SK-N-MC (cell line): ENCODE measurements around the gene SLC26A8.
"Not testable (repeated sequence)": the region's sequence is repeated elsewhere in the genome, so short reads cannot be mapped to it uniquely, and the experiment has no call there.

ENCODE experiments used
- DNase-seq: peaks from one replicate; pipeline ENCODE4 v3.0.0-alpha.2; 2011; ENCODE audit warnings: low read depth, low spot score
- H3K27ac ChIP-seq: fragments of 200-600 bp; sonication (generic); 2 replicates; pipeline ENCODE4 v1.5.1; 2016; ENCODE audit warnings: mixed run types
- H3K36me3 ChIP-seq: fragments of 200-600 bp; sonication (generic); 2 replicates; pipeline ENCODE4 v1.6.1; 2017; ENCODE audit warnings: antibody characterized with exemption, low read length, mixed read lengths; ENCODE audit not compliant: insufficient read depth
- H3K4me3 ChIP-seq: fragments of 200-600 bp; sonication (generic); 2 replicates; pipeline ENCODE4 v1.5.1; 2016
- H3K9ac ChIP-seq: fragments of 200-600 bp; sonication (generic); 2 replicates; pipeline ENCODE4 v1.8.0; 2017; ENCODE audit warnings: mixed run types, mixed read lengths; ENCODE audit not compliant: insufficient read length
- H3K9me3 ChIP-seq: fragments of 200-600 bp; sonication (generic); 2 replicates; pipeline ENCODE4 v1.6.1; 2017; ENCODE audit warnings: low read depth, mild to moderate bottlenecking, antibody characterized with exemption, low read length, moderate library complexity, mixed read lengths
- EZH2 ChIP-seq: fragments of 200-600 bp; sonication (generic); IDR thresholded peaks from one replicate; pipeline ENCODE4 v1.6.1; 2017; ENCODE audit warnings: antibody characterized with exemption
- FOXP2 ChIP-seq: optimal IDR thresholded peaks from 2 replicates; pipeline ENCODE3; 2011; ENCODE audit warnings: mild to moderate bottlenecking, moderate library complexity; ENCODE audit not compliant: insufficient read depth; ENCODE audit errors: extremely low read length, control extremely low read depth
- POLR2AphosphoS5 ChIP-seq: IDR thresholded peaks from 2 replicates; pipeline ENCODE4 v1.6.1; 2012; ENCODE audit warnings: mild to moderate bottlenecking, low read depth, low read length, borderline replicate concordance

Gene SLC26A8

DNA sequence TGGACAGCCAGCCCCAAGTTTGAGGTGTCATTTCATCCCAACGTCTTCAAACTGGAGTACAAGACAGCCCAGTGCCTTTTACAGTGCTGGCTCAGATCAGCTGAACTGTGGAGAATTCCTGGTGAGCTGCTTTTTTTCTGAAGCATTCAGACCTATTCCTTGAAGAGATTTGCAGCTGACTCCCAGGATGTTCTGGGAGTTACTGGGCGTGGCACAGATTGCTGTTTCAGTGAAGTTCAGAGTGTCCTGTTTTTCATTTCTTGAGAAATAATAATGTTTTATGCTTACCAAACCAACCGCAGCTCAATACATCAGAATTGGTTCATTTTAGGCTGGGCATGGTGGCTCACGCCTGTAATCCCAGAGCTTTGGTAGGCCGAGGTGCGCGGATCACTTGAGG, 70.1 kb downstream of the SLC26A8 start:
- H3K27ac ChIP-seq = no peak overlapping the region
- H3K36me3 ChIP-seq = no peaks in the 10 kb centered on the region
- DNase-seq = no peak
- no peak overlapping the region for H3K9ac ChIP-seq
- TF ChIP-seq FOXP2 (no peak), EZH2 (no peak), POLR2AphosphoS5 (no peak)
- no peak overlapping the region for H3K4me3 ChIP-seq
- H3K9me3 ChIP-seq = no peaks in the 10 kb centered on the region

DNA sequence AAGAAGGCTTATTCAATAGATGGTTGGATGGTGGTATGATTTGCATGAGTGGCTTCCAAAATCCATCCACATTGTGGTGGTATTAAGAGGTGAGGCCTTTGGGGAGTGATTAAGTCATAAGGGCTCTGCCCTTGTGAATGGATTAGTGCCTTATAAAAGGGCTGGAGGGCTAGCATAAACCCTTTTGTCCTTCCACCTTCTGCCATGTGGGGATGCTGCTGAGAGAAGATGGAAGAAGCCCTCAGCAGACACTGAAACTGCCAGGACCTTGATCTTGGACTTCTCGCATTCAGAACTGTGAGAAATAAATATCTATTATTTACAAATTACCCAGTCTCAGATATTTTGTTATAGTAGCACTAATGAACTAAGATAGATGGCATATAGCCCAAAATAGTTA, 75.7 kb downstream of the SLC26A8 start:
- H3K36me3 ChIP-seq = no peaks in the 10 kb centered on the region
- H3K9ac ChIP-seq = no peak overlapping the region
- H3K9me3 ChIP-seq = no peaks in the 10 kb centered on the region
- no peak overlapping the region for H3K27ac ChIP-seq
- DNase-seq = no peak
- no peak overlapping the region for H3K4me3 ChIP-seq
- TF ChIP-seq POLR2AphosphoS5 = no peak
- TF ChIP-seq EZH2 = no peak
- no peak for TF ChIP-seq FOXP2

DNA sequence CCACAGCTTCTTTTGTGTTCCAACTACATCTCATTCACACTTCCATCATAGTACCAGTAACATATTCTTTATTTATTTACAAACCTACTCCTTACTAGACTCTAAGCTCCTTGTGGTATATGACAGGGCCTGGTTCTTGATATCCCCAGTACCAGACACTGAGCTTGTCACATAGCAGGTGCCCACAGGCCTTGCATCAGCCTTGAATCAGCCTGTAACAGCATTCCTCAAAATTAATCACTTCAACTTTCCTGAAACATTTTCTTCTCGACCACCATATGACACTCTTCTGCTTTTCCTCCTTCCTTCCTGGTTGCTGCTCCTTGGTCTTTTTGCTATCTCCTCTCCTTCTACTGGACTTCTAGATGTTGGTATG, 78.8 kb downstream of the SLC26A8 start:
- Histone ChIP-seq H3K27ac (no peak overlapping the region), H3K36me3 (no peaks in the 10 kb centered on the region), H3K9me3 (no peaks in the 10 kb centered on the region), H3K4me3 (no peak overlapping the region), H3K9ac (no peak overlapping the region)
- no peak for TF ChIP-seq EZH2
- no peak for TF ChIP-seq FOXP2
- no peak for DNase-seq

DNA sequence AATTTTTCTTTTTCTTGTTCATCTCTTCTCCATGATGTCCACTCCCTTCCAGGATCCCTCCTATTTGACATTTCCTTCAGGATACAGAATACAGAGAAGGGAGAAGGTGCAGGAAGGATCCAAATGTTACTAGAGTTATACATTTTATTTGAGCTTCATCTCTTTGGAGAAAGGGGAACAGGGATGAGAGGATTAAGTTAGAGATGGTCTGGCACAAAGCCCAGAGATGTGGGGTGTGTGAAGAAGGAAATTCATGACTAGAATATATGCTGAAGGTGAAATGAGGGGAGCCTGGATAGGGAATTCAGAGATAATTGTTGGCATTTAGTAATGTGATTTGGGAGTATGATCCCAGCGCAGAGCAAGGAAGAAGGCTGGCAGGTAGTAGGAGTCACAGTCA, 81.1 kb downstream of the SLC26A8 start:
- Histone ChIP-seq H3K9me3 (no peaks in the 10 kb centered on the region), H3K27ac (no peak overlapping the region), H3K36me3 (no peaks in the 10 kb centered on the region), H3K4me3 (no peak overlapping the region), H3K9ac (no peak overlapping the region)
- DNase-seq = no peak
- TF ChIP-seq EZH2 (no peak), FOXP2 (no peak), POLR2AphosphoS5 (no peak)

DNA sequence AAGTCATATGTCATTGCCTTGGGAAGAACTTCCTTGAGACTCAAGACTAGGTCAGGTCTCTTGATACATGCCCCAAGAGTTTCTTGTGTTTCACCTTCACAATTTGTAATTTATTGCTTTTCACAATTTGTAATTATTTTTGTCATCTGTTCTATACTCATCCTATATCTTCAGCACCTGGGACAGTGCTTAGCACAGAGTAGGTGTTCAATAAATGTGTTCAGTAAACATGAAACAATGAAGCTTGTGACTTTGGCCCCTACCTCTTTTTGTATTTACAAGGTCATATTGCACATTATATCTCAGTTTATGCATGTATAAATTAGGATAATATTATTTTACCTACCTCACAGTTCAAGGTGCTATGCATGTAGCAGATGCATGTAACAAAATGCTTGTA, 82.1 kb downstream of the SLC26A8 start:
- Histone ChIP-seq H3K36me3 (no peaks in the 10 kb centered on the region), H3K9ac (no peak overlapping the region), H3K4me3 (no peak overlapping the region), H3K27ac (no peak overlapping the region), H3K9me3 (no peaks in the 10 kb centered on the region)
- no peak for DNase-seq
- no peak for TF ChIP-seq FOXP2
- TF ChIP-seq POLR2AphosphoS5 = no peak
- no peak for TF ChIP-seq EZH2

DNA sequence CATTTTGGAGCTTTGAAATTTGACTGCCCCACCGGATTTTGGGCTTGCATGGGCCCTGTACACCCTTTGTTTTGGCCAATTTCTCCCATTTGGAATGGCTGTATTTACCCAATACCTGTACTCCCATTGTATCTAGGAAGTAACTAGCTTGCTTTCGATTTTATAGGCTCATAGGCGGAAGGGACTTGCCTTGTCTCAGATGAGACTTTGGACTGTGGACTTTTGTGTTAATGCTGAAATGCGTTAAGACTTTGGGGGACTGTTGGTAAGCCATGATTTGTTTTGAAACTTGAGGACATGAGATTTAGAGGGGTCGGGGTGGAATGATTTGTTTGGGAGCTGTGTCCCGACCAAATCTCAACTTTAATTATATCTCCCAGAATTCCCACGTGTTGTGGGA, 83.3 kb downstream of the SLC26A8 start:
- not testable (repeated sequence) for H3K9ac ChIP-seq, H3K9me3 ChIP-seq, DNase-seq, H3K27ac ChIP-seq, H3K36me3 ChIP-seq, H3K4me3 ChIP-seq

DNA sequence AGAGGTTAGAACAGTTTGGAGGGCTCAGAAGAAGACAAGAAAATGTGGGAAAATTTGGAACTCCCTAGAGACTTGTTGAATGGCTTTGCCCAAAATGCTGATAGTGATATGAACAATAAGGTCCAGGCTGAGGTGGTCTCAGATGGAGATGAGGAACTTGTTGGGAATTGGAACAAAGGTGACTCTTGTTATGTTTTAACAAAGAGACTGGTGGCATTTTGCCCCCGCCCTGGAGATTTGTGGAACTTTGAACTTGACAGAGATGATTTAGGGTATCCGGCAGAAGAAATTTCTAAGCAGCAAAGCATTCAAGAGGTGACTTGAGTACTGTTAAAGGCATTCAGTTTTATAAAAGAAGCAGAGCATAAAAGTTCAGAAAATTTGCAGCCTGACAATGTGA, 84.4 kb downstream of the SLC26A8 start:
- not testable (repeated sequence) for H3K4me3 ChIP-seq, H3K9me3 ChIP-seq, H3K9ac ChIP-seq, H3K36me3 ChIP-seq, H3K27ac ChIP-seq, DNase-seq

DNA sequence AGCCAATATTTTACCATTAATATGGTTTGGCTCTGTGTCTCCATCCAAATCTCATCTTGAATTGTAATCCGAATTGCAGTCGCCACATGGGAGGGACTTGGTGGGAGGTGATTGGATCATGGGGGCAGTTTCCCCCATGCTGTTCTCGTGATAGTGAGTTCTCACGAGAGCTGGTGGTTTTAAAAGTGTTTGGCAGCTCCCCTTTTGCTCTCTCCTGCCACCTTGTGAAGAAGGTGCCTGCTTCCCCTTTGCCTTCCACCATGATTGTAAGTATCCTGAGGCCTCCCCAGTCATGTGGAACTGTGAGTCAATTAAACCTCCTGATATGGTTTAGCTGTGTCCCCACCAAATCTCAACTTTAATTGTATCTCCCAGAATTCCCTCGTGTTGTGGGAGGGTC, 85.2 kb downstream of the SLC26A8 start:
- not testable (repeated sequence) for H3K9ac ChIP-seq, H3K4me3 ChIP-seq, H3K9me3 ChIP-seq

DNA sequence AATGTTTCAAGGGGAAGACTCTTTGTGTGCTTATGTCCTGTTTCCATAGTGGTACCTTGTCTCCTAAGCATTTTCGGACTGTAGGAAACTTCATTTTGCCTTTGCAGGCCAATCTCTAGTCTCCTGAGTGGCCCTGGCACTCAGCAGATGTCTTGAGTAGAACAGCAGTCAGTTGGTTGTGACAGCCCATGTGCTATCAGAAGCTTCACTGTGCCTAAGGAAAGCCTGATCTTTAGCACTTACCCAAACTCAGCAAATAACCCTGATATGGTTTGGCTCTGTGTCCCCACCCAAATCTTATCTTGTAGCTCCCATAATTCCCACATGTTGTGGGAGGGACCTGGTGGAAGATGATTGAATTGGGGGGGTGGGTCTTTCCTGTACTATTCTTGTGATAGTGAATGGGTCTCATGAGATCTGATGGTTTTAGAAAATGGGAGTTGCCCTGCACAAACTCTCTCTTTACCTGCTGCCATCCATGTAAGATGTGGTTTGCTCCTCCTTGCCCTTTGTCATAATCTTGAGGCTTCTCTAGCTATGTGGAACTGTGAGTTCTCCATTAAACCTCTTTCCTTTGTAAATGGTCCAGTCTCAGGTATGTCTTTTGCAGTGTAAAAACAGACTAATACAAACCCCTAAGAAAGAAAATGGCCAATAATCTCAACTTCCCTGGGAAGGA, 87.6 kb downstream of the SLC26A8 start:
- H3K36me3 ChIP-seq = no peaks in the 10 kb centered on the region
- no peaks in the 10 kb centered on the region for H3K9me3 ChIP-seq
- TF ChIP-seq EZH2 (no peak), POLR2AphosphoS5 (no peak)
- no peak overlapping the region for H3K27ac ChIP-seq
- DNase-seq = no peak
- no peak overlapping the region for H3K9ac ChIP-seq
- no peak overlapping the region for H3K4me3 ChIP-seq

More for the DNA sequence above, 85.2 kb downstream of the SLC26A8 start:
- not testable (repeated sequence) for H3K27ac ChIP-seq, DNase-seq, H3K36me3 ChIP-seq

DNA sequence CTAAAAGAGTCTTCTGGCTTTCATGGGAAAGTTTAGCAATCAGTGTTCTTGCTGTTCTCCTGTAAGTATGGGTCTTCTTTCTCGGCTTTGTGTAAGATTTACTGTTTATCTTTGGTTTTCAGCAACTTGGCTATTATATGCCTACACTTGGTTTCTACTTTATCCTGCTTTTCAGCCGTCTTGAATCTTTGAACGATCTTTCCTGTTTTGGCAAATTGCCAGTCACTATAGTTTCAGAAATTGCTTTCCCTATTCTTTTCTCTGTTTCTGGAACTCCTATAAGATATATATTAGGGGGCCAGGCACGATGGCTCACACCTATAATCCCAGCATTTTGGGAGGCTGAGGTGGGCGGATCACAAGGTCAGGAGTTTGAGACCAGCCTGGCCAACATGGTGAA, 89.0 kb downstream of the SLC26A8 start:
- Histone ChIP-seq H3K9me3 (no peaks in the 10 kb centered on the region), H3K27ac (no peak overlapping the region), H3K36me3 (no peaks in the 10 kb centered on the region), H3K4me3 (no peak overlapping the region), H3K9ac (no peak overlapping the region)
- DNase-seq = no peak
- no peak for TF ChIP-seq EZH2
- no peak for TF ChIP-seq POLR2AphosphoS5
- TF ChIP-seq FOXP2 = no peak
